HepG2 (cell line): Measurements from ENCODE around the gene NCKAP1. TPM values are rescaled to one million over a fixed set of nuclear protein-coding genes. Genes with fewer than 3 reads are reported as not detected.

Source experiments
- DNMT3B ChIP-seq: conservative IDR thresholded peaks from 2 replicates; pipeline ENCODE4 v1.6.1; 2016; ENCODE audit warnings: missing biosample characterization, control low read depth
- NFE2 ChIP-seq: sonication (generic); formaldehyde crosslinking; IDR thresholded peaks from 2 replicates; pipeline ENCODE4 v1.4.0; 2020; ENCODE audit warnings: missing genetic modification reagents
- NFE2L2 ChIP-seq: fragments of 150-350 bp; IDR thresholded peaks from 2 replicates; pipeline ENCODE4 v1.6.1; 2014; ENCODE audit warnings: low read length
- SOX13 ChIP-seq, 3 experiments: fragments of 450-650 bp in 1 of 3; sonication (generic) in 1 of 3; formaldehyde crosslinking in 1 of 3; IDR thresholded peaks in 2 of 3; conservative IDR thresholded peaks in 1 of 3; 2 replicates each; pipeline versions ENCODE4 v1.5.0 to v1.6.1; 2016 to 2020; ENCODE audit warnings: antibody characterized with exemption in 1 of 3, mild to moderate bottlenecking in 1 of 3, missing compliant biosample characterization in 1 of 3, missing genetic modification reagents in 1 of 3, moderate library complexity in 1 of 3
- ZBTB26 ChIP-seq: IDR thresholded peaks from 2 replicates; pipeline ENCODE4 v1.6.1; 2016; ENCODE audit warnings: missing compliant biosample characterization, missing genetic modification reagents, borderline replicate concordance
- ZHX2 ChIP-seq, 2 experiments: sonication (generic) in 1 of 2; formaldehyde crosslinking in 1 of 2; IDR thresholded peaks; 2 replicates each; pipeline versions ENCODE4 v1.6.1 to v1.9.0; 2014 to 2022; ENCODE audit warnings: antibody characterized with exemption in 1 of 2, borderline replicate concordance in 1 of 2, inconsistent platforms in 1 of 2, low read depth in 1 of 2, missing genetic modification reagents in 1 of 2
- ZNF343 ChIP-seq: sonication (generic); formaldehyde crosslinking; IDR thresholded peaks from 2 replicates; pipeline ENCODE4 v1.4.0; 2020; ENCODE audit warnings: mild to moderate bottlenecking, missing genetic modification reagents
- ZNF451 ChIP-seq: sonication (generic); formaldehyde crosslinking; IDR thresholded peaks from 2 replicates; pipeline ENCODE4 v1.5.0; 2020; ENCODE audit warnings: mild to moderate bottlenecking, missing genetic modification reagents
- polyA plus RNA-seq, 8 experiments: library from polyadenylated mRNA; depleted of rRNA in 3 of 8; stranded (reverse) in 7 of 8; unstranded in 1 of 8; fragments of >200 nt; fragmentation: Illumina TruSeq in 4 of 8; extraction: Trizol in 4 of 8; gene quantifications; 2 replicates each; pipeline versions ENCODE4 v1.2.1 to v1.2.3, GENCODE V29; 2011 to 2016; ENCODE audit warnings: low read depth in 4 of 8, missing spikeins in 1 of 8, mixed read lengths in 1 of 8; ENCODE audit not compliant: insufficient read depth in 1 of 8
- total RNA-seq, 5 experiments: library from RNA; depleted of rRNA; stranded (reverse); fragments of >200 nt; fragmentation: Illumina TruSeq; extraction: Trizol; gene quantifications; 2 replicates each; pipeline ENCODE4 v1.2.3, GENCODE V29; 2016; ENCODE audit warnings: low read depth in 1 of 5
- TF ChIP-seq, protein P1 (sequence below): sonication (generic); formaldehyde crosslinking; IDR thresholded peaks from 2 replicates; pipeline ENCODE4 v1.4.0; 2020; ENCODE audit warnings: low read depth, mild to moderate bottlenecking, missing genetic modification reagents

NCKAP1 gene
- total and polyA plus RNA-seq, 2 of the 13 experiments (the other 11 are each of a cell fraction or from before 2014, with no cell fraction given) = 72.1 to 96.3 TPM

- TF ChIP-seq SOX13 (IDR thresholded peaks at IDR 0.05) (no peak), SOX13 (CRISPR knock-in tag; conservative IDR thresholded peaks at IDR 0.05 in 1 of 2, IDR thresholded peaks at IDR 0.05 in 1 of 2) (no peak), DNMT3B (CRISPR knock-in tag) (no peak), ZNF451 (CRISPR knock-in tag) (no peak), ZHX2 (IDR thresholded peaks at IDR 0.05; ENCODE audit: low read depth) (no peak), ZHX2 (CRISPR knock-in tag; IDR thresholded peaks at IDR 0.05; ENCODE audit: borderline replicate concordance) (no peak), NFE2 (CRISPR knock-in tag) (peak; percentile 82; the same call in 1 of the 2 replicates), ZNF343 (CRISPR knock-in tag) (no peak), NFE2L2 (peak; percentile 97), ZBTB26 (CRISPR knock-in tag) (no peak)
- TF ChIP-seq, protein P1, sequence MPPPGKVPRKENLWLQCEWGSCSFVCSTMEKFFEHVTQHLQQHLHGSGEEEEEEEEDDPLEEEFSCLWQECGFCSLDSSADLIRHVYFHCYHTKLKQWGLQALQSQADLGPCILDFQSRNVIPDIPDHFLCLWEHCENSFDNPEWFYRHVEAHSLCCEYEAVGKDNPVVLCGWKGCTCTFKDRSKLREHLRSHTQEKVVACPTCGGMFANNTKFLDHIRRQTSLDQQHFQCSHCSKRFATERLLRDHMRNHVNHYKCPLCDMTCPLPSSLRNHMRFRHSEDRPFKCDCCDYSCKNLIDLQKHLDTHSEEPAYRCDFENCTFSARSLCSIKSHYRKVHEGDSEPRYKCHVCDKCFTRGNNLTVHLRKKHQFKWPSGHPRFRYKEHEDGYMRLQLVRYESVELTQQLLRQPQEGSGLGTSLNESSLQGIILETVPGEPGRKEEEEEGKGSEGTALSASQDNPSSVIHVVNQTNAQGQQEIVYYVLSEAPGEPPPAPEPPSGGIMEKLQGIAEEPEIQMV = no peak
Measured at GRCh38 chr2:183059561-183059960, 21.3 kb upstream of the NCKAP1 start (continued).
